Measurements from ENCODE around the gene TMEM94.
"Not testable (repeated sequence)": the region's sequence is repeated elsewhere in the genome, so short reads cannot be mapped to it uniquely, and the experiment has no call there.

The TMEM94 gene

DNA sequence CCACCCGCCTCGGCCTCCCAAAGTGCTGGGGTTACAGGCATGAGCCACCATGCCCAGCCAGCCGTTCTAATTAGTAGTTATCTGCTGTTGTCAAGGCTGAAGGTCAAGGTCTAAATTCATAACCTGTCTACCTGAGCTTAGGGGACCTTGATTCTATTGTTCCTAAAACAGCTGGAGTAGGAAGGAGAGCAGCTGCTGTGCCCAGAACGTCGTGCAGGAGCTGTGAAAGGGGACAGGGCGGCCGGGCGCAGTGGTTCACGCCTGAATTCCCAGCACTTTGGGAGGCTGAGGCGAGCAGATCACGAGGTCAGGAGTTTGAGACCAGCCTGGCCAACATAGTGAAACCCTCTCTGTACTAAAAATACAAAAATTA, 21.0 kb downstream of the TMEM94 start:
- DNase-seq = not testable (repeated sequence)

DNA sequence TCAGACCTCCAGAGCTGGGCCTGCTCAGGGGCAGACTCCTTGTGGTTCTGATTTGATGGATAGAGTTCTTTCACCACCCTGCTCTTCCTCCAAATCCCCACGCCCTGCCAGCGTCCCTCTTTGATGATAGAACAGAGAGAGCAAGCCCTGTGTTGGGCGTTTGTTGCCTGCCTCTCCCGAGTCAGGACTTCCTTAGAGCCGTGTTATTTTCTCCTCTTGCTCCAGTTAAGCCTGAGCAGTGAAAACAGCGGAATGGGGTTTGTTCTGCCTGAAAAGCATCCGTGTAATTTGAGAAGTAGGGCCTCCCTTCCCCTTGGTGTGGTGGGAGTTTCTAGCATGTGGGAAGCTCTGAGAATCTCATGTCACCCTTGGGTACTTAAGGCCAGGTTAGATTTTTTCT, 22.1 kb downstream of the TMEM94 start:
- DNase-seq = no peak

DNA sequence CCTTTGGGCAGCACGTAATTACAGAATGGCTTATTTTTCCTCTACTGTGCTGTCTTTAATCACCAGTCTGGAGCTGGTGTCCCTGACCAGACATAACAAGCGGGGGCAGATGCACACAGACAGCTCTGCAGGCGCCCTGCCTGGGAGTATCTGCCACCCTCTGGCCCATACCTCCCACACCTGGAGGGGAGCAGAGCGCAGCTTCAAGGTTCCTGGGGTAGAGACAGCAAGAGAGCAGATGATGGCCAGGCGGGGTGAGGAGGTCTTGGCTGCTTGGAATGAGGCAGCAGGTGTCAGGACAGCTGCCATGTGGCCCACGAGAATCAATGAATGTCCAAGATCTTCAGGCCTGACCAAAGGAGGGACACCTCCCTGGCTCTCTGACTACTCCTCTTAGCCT, 23.8 kb downstream of the TMEM94 start:
- no peak for DNase-seq

DNA sequence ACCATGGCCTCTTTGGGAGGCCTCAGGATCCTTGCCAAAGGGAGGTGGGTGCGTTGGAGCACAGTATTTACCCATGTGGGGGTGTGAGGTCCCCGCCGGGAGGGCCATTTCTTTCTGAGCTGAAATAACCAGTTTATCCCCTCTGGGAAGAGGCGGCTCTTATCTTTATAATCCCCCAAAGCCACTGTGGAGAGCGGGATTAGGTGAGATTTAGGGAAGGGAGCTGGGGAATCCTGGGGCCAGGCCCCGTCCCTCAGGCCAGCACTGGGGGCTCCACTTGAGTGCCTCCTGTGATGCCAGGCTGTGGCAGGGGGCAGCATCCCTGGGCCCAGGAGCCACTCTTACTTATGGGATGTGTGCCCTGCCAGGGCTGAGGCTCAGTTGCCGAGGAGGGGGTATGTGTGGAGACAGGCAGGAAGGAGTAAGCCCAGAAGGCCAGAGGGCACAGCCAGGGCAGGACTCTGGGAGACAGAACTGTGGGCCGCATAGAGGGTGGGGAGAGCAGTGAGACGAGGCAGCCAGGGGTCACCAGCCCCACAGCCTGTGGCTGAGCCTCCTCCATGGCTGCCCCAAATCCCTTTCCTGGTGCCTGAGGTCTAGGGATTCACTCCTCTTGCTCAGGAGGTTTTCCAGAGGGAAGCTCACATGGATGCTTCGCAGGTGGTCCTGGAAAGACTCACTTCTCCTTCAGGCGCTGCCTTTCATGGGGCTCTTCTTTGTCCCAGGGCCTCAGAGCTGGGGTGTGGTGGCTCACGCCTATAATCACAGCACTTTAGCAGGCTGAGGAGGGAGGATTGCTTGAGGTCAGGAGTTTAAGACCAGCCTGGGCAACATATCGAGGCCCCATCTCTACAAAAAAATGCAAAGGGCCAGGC, 25.0 kb downstream of the TMEM94 start:
- DNase-seq = no peak

DNA sequence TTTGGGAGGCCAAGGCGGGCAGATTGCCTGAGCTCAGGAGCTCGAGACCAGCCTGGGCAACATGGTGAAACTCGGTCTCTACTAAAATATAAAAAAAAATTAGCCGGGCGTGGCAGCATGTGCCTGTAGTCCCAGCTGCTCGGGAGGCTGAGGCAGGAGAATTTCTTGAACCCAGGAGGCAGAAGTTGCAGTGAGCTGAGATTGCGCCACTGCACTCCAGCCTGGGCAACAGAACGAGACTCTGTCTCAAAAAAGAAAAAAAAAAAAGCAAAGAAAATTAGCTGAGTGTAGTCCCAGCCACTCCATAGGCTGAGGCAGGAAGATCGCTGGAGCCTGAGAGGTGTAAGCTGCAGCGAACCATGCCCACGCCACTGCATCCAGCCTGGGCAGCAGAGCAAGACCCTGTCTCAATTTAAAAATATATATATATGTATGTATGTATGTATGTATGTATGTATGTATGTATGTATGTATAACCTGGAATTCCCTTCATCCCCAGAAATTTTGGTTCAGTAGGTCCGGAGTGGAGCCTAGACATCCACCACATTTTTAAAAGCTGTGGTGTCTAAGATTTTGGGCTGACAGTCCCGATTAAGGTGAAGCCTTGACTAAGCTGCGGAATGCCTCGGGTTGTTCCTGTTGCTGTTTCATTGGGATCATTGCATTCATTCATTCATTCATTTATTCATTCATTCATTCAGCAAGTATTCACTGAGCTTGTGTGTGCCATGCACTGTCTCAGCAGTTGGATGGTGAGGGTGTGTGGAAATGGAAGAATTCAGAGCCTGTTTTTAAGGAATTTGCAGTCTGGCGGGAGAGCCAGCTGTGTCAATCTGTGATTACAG, 25.9 kb downstream of the TMEM94 start:
- DNase-seq = no peak

- DNase-seq = no peak
Observed at GRCh38 chr17:75485688-75486087, 29.3 kb downstream of the TMEM94 start.

GRCh38 chr17:75486151-75486550, 29.7 kb downstream of the TMEM94 start:
- no peak for DNase-seq

GRCh38 chr17:75486951-75487350, 30.5 kb downstream of the TMEM94 start:
- no peak for DNase-seq

- peak; percentile 76 to 88 (median 87) for DNase-seq
Observed at GRCh38 chr17:75487351-75488070, 31.1 kb downstream of the TMEM94 start.

- DNase-seq = no peak
Observed at GRCh38 chr17:75488693-75489510, 32.5 kb downstream of the TMEM94 start.

GRCh38 chr17:75489511-75489955, 33.1 kb downstream of the TMEM94 start:
- DNase-seq = no peak

GRCh38 chr17:75490173-75490743, 33.8 kb downstream of the TMEM94 start:
- DNase-seq = no peak

DNA sequence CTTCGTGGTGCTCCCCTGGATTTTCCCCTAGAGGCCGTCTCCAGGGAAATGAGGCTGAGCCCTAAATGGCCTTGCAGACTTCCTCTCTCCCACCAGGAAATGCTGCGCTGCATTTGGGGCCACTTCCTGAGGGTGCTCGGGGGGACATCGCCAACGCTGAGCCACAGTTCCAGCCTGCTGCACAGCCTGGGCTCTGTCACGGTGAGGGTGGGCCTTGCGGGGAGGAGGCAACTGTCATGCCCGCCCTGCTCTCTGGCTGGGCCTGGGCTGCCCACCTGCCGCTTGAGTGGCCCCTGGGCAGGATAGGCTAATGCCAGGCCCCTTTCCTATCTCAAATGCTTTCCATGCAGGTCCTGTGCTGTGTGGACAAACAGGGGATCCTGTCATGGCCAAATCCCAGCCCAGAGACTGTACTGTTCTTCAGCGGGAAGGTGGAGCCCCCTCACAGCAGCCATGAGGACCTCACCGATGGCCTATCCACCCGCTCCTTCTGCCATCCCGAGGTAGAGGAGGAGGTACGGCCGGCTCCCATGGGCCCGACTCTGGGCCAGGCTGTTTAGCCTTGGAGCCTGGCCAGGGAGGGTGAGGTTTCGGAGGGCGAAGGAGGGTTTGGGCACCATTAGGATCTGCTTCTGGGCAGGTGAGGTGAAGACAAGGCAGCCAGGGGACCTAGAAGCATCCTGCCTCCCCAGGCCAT, 34.7 kb downstream of the TMEM94 start:
- DNase-seq = no peak

- no peak for DNase-seq
Observed at GRCh38 chr17:75491680-75492079, 35.2 kb downstream of the TMEM94 start.

- DNase-seq = no peak
Observed at GRCh38 chr17:75492555-75493168, 36.2 kb downstream of the TMEM94 start.

GRCh38 chr17:75493476-75494129, 37.2 kb downstream of the TMEM94 start:
- DNase-seq = no peak

- no peak for DNase-seq
Observed at GRCh38 chr17:75494326-75494877, 38.0 kb downstream of the TMEM94 start.

DNA sequence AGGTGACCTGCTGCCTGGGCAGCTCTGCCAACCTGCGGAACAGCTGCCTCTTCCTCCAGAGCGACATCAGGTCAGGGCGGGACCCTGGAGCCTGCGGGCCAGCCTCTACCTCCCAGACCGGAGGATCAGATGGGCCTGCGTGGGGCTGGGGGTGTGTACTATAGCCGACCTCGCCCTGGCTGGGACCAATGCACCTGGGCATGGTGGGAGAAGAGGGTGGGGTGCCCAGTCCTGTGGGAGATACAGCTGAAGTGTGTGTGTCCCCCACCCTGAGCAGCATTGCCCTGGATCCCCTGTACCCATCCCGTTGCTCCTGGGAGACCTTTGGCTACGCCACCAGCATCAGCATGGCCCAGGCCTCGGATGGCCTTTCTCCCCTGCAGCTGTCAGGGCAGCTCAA, 39.6 kb downstream of the TMEM94 start:
- DNase-seq = no peak

GRCh38 chr17:75498039-75498725, 41.7 kb downstream of the TMEM94 start:
- no peak for DNase-seq
